HG02798 (cell line): ENCODE measurements around the gene TTC28.

Source experiments
- ATAC-seq: cut with Tn5 transposase; IDR thresholded peaks from one replicate; pipeline ENCODE4 v1.9.1; 2021; ENCODE audit warnings: mild to moderate bottlenecking; ENCODE audit not compliant: unreplicated experiment, poor library complexity

TTC28 gene

GRCh38 chr22:28454431-28455064 lies 225.1 kb downstream of the TTC28 start:
- no peak for ATAC-seq

GRCh38 chr22:28450109-28450508 lies 229.5 kb downstream of the TTC28 start:
- no peak for ATAC-seq

- ATAC-seq = no peak
Observed at GRCh38 chr22:28449041-28449440, 230.6 kb downstream of the TTC28 start.

- no peak for ATAC-seq
Observed at GRCh38 chr22:28448625-28449024, 231.0 kb downstream of the TTC28 start.

- ATAC-seq = no peak
Observed at GRCh38 chr22:28444659-28445058, 235.0 kb downstream of the TTC28 start.

- no peak for ATAC-seq
Observed at GRCh38 chr22:28443526-28443876, 236.1 kb downstream of the TTC28 start.

GRCh38 chr22:28442711-28443525 lies 236.7 kb downstream of the TTC28 start:
- no peak for ATAC-seq

GRCh38 chr22:28442264-28442710 lies 237.4 kb downstream of the TTC28 start:
- no peak for ATAC-seq

GRCh38 chr22:28441720-28442263 lies 237.8 kb downstream of the TTC28 start:
- no peak for ATAC-seq

GRCh38 chr22:28440592-28441390 lies 238.8 kb downstream of the TTC28 start:
- ATAC-seq = no peak

GRCh38 chr22:28438183-28438768 lies 241.4 kb downstream of the TTC28 start:
- ATAC-seq = no peak

GRCh38 chr22:28435982-28436381 lies 243.7 kb downstream of the TTC28 start:
- ATAC-seq = no peak

GRCh38 chr22:28435140-28435768 lies 244.4 kb downstream of the TTC28 start:
- ATAC-seq = no peak

GRCh38 chr22:28430466-28431025 lies 249.1 kb downstream of the TTC28 start:
- ATAC-seq = no peak

- no peak for ATAC-seq
Observed at GRCh38 chr22:28429711-28430110, 249.9 kb downstream of the TTC28 start.

- no peak for ATAC-seq
Observed at GRCh38 chr22:28428271-28428670, 251.4 kb downstream of the TTC28 start.

- no peak for ATAC-seq
Observed at GRCh38 chr22:28426346-28427132, 253.1 kb downstream of the TTC28 start.

GRCh38 chr22:28425211-28425610 lies 254.4 kb downstream of the TTC28 start:
- ATAC-seq = no peak
